Stimulated activated CD4-positive, alpha-beta T cell treated with anti-CD3 and anti-CD28 coated beads, Interleukin-12 subunit alpha, Interleukin-12 subunit beta, amount 100 ng/mL, for 48 hours (primary cell): Measurements from ENCODE around the gene MRS2.

Source experiments
- DNase-seq, 3 donors: peaks; one replicate each; pipeline ENCODE4 v3.0.0-alpha.2; 2020; ENCODE audit warnings: low read depth in 2 of 3, low spot score in 1 of 3

MRS2 gene

DNA sequence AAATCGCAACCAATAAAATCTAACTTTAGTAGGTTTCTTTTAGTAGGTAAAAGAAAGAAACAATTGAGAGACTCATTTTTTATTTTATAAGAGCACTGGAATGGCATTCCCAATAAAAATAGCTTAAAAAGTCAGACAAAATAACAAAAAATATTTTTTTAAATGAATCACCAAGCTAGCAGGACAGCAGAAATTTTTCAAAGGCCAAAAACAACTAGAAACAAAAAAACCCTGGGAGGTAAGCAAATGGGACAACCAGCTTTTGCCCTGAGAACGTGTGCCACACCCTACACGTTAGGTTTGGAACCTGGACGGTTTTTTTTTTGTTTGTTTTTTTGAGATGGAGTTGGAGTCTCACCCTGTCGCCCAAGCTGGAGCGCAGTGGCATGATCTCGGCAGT, 67.1 kb downstream of the MRS2 start:
- no peak for DNase-seq

- no peak for DNase-seq
These were observed 69.4 kb downstream of the MRS2 start for GRCh38 chr6:24472181-24472580.
